ENCODE results near the gene KIAA1217. TPM values are rescaled to one million over a fixed set of nuclear protein-coding genes. Genes with fewer than 3 reads are reported as not detected.

Gene KIAA1217
- total RNA-seq, 1 donor from 2014 or later, result 13.0 TPM

GRCh38 chr10:24206334-24206733, 2.6 kb upstream of the KIAA1217 start:
- TF ChIP-seq, protein P1, sequence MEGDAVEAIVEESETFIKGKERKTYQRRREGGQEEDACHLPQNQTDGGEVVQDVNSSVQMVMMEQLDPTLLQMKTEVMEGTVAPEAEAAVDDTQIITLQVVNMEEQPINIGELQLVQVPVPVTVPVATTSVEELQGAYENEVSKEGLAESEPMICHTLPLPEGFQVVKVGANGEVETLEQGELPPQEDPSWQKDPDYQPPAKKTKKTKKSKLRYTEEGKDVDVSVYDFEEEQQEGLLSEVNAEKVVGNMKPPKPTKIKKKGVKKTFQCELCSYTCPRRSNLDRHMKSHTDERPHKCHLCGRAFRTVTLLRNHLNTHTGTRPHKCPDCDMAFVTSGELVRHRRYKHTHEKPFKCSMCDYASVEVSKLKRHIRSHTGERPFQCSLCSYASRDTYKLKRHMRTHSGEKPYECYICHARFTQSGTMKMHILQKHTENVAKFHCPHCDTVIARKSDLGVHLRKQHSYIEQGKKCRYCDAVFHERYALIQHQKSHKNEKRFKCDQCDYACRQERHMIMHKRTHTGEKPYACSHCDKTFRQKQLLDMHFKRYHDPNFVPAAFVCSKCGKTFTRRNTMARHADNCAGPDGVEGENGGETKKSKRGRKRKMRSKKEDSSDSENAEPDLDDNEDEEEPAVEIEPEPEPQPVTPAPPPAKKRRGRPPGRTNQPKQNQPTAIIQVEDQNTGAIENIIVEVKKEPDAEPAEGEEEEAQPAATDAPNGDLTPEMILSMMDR (IDR thresholded peaks at IDR 0.05), result no peak
- H3K4me3 ChIP-seq, result no peak overlapping the region
- H3K36me3 ChIP-seq, result no peaks in the 10 kb centered on the region
- no peaks in the 10 kb centered on the region for H3K9me3 ChIP-seq
- H3K4me1 ChIP-seq, result peaks cover 0 to 6% of the 10 kb centered on the region in 2 donors
- intact Hi-C loops (cut with DNase I), result loop anchor here (5.0 kb wide), 2 partner anchors 136 to 156 kb away; no protein-coding TSS in a partner anchor
- no peak overlapping the region for H3K27ac ChIP-seq
- no peak for DNase-seq (ENCODE audit: low spot score in 2 of 2)
- no peaks in the 10 kb centered on the region for H3K27me3 ChIP-seq

- Histone ChIP-seq H3K36me3 (no peaks in the 10 kb centered on the region), H3K27ac (peak overlapping the region; percentile 76 to 77), H3K4me3 (no peak overlapping the region), H3K4me1 (peaks cover 0 to 6% of the 10 kb centered on the region in 2 donors), H3K9me3 (no peaks in the 10 kb centered on the region), H3K27me3 (no peaks in the 10 kb centered on the region)
- TF ChIP-seq, protein P1 (IDR thresholded peaks at IDR 0.05), result no peak
- DNase-seq (ENCODE audit: low spot score in 2 of 2), result no peak
- intact Hi-C loops (cut with DNase I), result loop anchor here (5.0 kb wide), 2 partner anchors 135 to 155 kb away; no protein-coding TSS in a partner anchor
Observed at GRCh38 chr10:24206926-24207325, 2.0 kb upstream of the KIAA1217 start.

GRCh38 chr10:24207341-24207740, 1.6 kb upstream of the KIAA1217 start:
- TF ChIP-seq, protein P1 (IDR thresholded peaks at IDR 0.05), result no peak
- no peaks in the 10 kb centered on the region for H3K27me3 ChIP-seq
- H3K4me3 ChIP-seq, result peak overlapping the region in 1 of 2 donors; percentile 1

DNA sequence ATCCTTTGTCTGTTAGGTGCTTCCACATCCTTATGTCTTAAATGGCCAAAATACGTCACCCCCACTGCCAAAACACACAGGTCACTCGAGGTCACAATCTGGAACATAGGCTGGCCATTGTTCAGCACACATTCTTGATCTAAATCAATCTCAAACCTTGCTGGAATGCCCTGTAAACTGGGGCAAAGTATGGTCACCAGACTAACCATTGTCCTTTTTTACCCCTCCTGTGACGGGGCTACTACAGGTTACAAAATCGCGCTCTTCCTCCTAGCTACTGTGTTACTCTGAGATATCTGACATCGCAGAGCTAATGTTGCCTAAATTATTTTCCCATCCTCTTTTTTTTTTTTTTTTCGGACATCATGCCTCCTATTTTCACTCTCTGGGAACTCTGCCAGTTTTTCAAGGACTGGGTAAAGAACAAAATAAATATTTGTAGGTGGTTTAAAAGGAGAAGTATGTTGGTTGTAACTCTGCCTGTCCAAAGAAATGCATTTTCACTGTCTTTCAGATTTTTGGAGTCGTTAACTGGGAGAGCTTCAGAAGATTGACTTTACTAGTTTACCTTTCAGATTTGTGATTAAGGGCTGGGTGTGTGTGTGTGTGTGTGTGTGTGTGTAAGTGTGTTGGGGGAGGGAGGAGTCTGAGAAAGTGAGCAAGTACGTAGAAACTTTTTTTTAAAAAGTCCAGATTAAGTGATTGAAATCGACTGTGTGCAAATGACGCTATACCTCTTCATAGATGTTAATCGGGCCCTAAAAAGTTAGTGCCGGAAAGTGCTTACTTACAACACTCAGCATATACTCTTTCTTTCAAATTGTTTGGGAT, 942 bp upstream of the KIAA1217 start:
- H3K36me3 ChIP-seq, result no peaks in the 10 kb centered on the region
- peak overlapping the region; percentile 76 to 77 for H3K27ac ChIP-seq
- TF ChIP-seq, protein P1 (IDR thresholded peaks at IDR 0.05), result no peak
- DNase-seq (ENCODE audit: low spot score in 2 of 2), result no peak
- peaks cover 0 to 6% of the 10 kb centered on the region in 2 donors for H3K4me1 ChIP-seq
- no peaks in the 10 kb centered on the region for H3K9me3 ChIP-seq
- peak overlapping the region; percentile 66 to 71 for H3K4me3 ChIP-seq
- intact Hi-C loops (cut with DNase I), result loop anchor here (5.0 kb wide), 2 partner anchors 134 to 154 kb away; no protein-coding TSS in a partner anchor
- H3K27me3 ChIP-seq, result no peaks in the 10 kb centered on the region

More at GRCh38 chr10:24207341-24207740, 1.6 kb upstream of the KIAA1217 start:
- DNase-seq (ENCODE audit: low spot score in 2 of 2), result no peak
- H3K4me1 ChIP-seq, result peaks cover 0 to 6% of the 10 kb centered on the region in 2 donors
- intact Hi-C loops (cut with DNase I), result loop anchor here (5.0 kb wide), 2 partner anchors 135 to 155 kb away; no protein-coding TSS in a partner anchor
- no peaks in the 10 kb centered on the region for H3K9me3 ChIP-seq
- peak overlapping the region; percentile 76 to 77 for H3K27ac ChIP-seq
- no peaks in the 10 kb centered on the region for H3K36me3 ChIP-seq

DNA sequence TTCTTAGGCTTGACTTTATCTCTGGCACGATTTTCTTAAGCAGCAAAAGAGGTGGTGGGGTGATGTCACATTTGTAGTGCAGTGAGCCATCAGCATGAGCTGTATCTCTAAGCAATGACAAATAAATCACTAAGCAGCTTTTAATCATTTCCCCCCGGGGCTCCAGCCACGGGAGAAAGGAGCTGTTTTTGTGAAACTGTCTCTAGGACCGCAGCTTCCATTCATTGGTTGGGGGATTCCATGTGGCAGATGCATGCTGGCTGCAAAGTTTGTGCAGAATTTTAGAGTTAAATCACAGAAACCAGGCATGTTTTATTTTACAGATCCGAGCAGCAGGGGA, 464 bp downstream of the KIAA1217 start:
- intact Hi-C loops (cut with DNase I), result loop anchor here (5.0 kb wide), 2 partner anchors 133 to 153 kb away; no protein-coding TSS in a partner anchor
- Histone ChIP-seq H3K27me3 (no peaks in the 10 kb centered on the region), H3K9me3 (no peaks in the 10 kb centered on the region), H3K4me3 (peak overlapping the region; percentile 66 to 71), H3K4me1 (peaks cover 0 to 6% of the 10 kb centered on the region in 2 donors), H3K27ac (peak overlapping the region; percentile 76 to 77), H3K36me3 (no peaks in the 10 kb centered on the region)
- TF ChIP-seq, protein P1 (IDR thresholded peaks at IDR 0.05), result no peak
- no peak for DNase-seq (ENCODE audit: low spot score in 2 of 2)
